HG02571 (cell line): ENCODE data around the gene DHRS7B.
"Not testable (repeated sequence)": the region's sequence is repeated elsewhere in the genome, so short reads cannot be mapped to it uniquely, and the experiment has no call there.

Source experiments
- ATAC-seq: cut with Tn5 transposase; IDR thresholded peaks from one replicate; pipeline ENCODE4 v1.9.1; 2021; ENCODE audit warnings: mild to moderate bottlenecking, moderate library complexity; ENCODE audit not compliant: unreplicated experiment

The DHRS7B gene

DNA sequence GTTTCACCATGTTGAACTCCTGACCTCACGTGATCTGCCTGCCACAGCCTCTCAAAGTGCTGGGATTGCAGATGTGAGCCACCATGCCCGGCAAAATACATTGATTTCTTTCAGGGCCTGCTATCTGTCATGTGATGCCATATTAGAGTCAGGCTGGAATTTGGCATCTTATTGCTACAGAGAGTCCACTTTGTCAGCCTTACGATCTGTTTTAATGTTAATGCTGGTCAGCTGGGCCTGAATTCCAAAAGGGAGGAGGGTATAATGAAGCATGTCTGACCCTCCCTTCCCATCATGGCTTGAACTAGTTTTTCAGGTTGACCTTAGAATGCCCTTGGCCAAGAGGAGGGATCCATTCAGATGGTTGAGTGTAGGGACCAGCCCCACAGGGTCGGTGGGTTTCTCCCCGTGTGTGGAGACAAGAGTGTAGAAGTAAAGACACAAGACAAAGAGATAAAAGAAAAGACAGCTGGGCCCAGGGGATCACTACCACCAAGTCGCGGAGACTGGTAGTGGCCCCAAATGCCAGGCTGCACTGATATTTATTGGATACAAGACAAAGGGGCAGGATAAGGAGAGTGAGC is 19.6 kb upstream of the DHRS7B start:
- ATAC-seq: not testable (repeated sequence)

DNA sequence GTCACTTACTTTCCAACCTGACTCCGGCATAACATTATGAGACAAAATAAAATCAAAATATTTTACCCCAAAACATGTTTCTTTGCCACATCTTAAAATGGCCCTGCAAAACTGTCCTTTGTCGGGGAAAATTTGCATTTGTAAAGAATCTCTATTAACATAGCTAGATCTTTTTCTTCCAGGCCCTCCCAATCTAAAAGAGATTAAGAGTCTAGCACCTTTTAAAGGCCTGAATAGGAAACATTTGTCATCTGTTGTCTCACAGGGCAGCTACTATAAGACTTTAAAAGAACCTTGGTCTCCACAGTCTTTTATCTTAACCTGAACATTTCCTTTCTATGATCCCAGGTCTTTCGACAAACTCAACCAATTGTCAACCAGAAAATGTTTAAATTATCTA is 18.1 kb upstream of the DHRS7B start:
- no peak for ATAC-seq

DNA sequence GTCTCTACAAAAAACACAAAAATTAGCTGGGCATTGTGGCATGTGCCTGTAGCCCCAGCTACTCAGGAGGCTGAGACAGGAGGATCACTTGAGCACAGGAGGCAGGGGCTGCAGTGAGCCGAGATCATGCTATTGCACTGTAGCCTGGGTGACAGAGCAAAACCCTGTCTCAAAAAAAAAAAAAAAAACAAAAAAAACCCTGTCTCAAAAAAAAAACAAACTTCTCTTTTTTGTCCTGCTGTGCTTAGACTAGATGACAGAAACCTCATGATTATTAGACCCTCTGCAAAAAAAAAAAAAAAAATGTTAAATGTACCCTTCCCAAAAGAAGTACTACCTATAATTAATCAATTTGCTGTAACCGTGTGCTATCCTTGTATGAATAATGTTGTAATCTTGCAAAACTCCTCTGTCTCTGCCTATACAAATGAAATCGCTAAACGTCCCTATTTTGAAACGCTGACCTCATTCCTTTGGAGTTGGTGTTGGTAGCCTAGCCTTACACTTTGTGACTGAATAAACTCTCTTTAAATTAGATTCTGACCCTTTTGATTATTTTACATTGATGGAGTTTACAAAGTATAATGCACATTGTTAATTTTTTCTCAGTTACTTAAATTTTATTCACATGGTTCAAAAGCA is 13.6 kb upstream of the DHRS7B start:
- ATAC-seq: no peak

DNA sequence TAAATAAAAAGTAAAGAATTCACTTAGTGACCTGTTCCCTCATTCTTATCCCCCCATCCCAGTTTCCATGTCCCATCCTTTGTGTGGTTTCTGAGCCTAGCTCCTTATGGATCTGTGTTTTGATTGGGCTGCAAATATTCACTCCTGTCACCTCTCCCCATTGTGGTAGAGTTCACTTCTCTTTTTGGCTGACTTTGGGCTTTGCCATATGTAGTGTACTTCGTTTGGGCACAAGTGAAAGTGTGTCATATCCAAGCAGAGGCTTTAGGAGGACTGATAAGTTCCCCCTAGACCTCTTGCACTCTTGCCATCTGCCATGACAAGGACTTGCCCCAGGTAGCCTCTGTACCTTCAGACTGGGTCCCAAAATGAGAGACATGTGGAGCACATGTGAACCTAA is 13.0 kb upstream of the DHRS7B start:
- ATAC-seq: no peak

DNA sequence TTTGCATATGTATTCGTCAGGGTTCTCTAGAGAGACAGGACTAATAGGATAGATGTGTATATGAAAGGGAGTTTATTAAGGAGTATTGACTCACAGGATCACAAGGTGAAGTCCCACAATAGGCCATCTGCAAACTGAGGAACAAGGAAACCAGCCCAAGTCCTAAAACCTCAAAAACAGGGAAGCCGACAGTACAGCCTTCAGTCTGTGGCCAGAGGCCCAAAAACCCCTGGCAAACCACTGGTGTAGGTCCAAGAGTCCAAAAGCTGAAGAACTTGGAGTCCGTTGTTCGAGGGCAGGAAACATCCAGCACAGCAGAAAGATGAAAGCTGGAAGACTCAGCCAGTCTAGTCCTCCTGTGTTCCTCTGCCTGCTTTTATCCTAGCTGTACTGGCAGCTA is 12.0 kb upstream of the DHRS7B start:
- not testable (repeated sequence) for ATAC-seq

DNA sequence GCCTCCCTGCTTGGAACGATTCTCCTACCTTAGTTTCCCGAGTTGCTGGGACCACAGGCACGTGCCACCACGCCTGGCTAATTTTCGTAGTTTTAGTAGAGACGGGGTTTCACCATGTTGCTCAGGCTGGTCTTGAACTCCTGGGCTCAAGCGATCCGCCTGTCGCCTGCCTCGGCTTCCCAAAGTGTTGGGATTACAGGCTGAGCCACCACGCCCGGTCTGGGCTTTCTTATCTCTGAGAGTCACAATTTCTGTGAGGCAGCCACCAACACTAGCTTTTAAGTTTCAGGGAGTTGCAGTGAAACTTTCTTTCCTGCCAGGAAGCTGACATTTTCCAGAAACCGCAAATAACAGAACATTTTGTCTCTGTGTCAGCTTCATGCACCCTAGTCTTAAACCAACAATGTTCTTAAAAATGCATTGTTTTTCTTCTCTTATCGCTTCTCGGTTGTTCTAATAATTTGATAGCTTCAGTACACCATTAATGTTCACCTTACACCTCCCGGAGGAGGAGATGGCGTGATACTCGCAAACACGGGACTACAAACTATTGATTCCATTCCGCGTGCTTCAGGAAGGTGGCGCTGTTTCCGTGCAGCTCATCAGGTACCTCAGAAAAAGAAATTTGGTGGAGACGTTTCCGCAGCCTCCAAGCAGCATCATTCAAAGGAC is 7.4 kb upstream of the DHRS7B start:
- no peak for ATAC-seq

DNA sequence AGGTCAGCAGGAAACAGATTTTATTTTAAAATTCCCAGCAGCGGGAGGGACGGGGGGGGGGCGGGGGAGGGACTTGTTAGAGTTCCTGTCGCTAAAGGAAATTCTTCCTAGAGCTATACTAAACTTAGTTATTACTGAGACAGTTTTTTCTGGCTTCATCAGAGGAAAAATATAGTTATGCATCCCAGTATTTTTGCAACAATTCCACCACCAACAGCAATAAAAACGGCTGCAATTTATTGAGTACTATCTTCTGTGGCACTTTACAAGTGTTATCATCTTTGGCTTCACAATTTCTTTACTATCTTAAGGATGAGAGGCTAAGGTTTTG is 6.9 kb upstream of the DHRS7B start:
- ATAC-seq: no peak

DNA sequence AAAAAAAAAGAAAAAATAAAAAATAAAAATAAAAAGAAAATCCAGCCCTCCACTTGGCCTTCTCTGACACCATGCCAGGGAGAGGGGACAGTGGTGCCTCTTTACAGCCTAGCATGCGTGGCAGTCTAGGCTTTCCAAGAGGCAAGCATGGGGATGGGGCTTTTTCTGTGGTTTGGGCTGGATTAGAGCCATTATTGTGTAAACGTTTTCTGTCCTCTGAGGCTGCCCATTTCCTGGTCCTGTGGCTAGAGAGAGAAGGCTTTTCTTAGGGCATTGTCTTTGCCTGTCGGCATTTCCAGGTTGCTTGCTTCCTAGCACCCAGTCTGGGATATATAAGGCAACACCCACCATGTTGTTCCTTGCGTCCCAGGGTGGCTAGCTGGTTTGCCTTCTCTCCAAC is 2.7 kb upstream of the DHRS7B start:
- ATAC-seq: no peak

DNA sequence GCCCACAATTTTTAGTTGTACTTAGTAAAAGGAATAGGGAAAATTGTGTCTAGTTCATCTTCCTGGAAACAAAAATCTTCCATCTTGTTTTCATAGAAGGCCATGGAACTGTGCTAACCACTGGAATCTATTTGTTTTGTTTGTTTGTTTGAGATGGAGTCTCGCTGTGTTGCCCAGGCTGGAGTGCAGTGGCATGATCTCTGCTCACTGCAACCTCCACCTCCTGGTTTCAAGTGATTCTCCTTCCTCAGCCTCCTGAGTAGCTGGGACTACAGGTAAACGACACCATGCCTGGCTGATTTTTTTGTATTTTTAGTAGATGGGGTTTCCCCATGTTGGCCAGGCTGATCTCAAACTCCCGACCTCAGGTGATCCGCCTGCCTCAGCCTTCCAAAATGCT is 2.2 kb upstream of the DHRS7B start:
- ATAC-seq: not testable (repeated sequence)

DNA sequence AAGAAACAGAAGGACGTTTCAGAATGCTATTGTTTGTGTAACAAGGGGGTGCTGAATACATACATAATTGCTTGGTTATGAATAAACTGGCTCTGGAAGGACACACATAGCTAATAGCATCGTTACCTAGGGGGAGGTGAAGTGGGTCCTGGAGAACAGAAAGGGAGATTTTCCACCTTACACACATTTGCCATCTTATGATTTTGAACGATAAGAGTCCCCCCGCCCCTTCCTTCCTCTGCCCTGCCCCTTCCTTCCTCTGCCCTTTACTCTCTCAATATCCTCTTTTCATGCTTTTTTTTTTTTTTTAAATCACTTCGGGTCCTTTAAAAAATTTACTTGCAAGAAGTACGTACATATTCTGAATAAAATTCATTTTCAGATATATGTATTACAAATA is 902 bp upstream of the DHRS7B start:
- ATAC-seq: no peak

DNA sequence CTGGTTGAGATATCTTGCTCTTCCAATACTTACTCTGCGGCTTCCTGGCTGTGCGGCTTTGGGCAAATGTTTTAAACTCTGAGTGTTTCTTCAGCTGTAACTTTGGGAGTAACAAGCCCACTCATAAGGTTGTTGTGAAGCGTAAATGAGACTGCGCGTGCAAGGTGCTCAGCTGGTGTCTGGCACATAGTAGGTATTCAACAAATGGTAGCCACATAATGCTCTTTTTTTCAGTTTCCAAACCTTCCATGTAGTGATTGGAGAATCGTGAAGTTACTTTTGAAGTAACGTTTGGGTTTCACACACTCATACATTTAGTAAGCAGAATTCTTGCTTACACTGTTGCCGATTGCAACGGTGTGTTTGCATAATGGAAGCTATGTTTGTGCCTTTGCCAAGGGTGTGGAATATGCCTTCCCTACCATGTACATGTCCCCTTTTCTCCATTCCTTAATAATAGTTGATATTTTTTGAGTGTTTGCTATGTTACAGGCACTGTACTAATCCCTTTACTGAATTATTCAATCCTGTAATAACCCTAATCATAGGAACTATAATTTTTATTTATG is 829 bp downstream of the DHRS7B start:
- no peak for ATAC-seq

DNA sequence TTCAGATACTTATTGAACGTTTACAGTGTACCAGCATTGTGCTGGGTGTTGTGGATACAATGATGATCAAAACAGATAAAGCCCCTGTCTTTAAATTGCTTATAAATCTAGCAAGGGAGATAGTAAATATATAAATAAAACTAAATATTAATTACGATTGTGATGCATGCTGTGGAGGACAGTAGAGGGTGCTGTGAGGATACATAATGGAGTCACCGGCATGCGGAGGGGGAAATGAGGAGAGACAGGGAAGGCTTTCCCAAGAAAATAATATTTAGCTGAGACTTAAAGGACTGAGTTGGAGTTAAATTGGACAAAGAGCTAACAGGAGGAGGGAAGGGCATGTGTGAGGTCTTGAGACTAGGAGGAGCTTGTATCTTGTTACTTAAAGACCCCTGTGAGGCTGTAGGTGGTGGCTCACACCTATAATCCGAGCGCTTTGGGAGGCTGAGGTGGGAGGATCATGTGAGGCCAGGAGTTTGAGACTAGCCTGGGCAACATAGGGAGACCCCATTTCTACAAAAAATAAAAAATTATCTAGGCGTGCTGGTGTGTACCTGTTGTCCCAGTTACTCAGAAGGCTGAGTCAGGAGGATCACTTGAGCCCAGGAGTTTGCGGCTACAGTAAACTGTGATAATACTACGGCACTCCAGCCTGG is 2.4 kb downstream of the DHRS7B start:
- no peak for ATAC-seq

DNA sequence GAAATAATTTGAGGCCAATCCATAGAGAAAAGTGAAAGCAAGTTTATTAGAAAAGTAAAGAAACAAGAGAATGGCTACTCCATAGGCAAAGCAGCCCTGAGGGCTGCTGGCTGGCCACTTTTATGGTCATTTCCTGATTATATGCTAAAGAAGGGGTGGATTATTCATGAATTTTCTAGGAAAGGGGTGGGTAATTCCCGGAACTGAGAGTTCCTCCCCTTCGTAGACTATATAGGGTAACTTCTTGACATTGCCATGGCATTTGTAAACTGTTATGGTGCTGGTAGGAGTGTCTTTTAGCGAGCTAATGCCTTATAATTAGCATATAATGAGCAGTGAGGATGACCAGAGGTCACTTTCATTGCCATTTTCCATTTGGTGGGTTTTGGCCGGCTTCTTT is 4.4 kb downstream of the DHRS7B start:
- no peak for ATAC-seq

DNA sequence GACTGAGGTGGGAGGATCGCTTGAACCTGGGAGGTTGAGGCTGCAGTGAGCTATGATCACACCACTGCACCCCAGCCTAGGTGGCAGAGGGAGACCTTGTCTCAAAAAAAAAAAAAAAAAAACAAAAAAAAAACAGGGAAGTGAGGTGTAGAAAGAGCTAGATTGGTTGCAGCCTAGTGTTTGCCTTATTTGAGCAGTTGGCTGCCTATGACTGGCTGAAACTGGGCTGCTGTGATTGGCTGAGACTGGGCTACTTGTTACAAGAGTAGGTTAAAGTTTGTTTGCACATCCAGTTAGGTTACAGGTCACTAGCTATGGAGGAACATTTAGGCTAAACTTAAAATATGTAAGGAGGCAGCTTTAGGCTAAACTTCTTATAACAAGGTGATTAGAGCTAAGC is 5.7 kb downstream of the DHRS7B start:
- no peak for ATAC-seq

DNA sequence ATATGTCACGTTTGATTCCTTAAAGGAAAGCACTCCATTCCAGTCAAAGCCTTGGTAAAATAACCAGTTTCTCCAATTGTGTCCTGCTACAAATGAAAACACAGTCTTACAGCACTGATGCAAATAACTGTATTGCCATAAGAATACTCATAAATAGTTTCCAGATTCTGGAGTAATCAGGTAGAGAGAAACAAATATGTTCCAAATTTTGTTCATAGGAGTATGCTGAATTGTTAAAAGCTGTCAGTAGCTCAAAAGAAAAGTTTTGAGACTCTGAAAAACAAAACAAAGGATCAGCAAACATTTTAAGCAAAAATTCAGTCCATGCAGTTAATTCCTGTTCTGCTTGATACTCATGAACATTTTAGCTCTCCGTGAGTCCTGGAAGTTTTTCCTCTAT is 7.8 kb downstream of the DHRS7B start:
- no peak for ATAC-seq

DNA sequence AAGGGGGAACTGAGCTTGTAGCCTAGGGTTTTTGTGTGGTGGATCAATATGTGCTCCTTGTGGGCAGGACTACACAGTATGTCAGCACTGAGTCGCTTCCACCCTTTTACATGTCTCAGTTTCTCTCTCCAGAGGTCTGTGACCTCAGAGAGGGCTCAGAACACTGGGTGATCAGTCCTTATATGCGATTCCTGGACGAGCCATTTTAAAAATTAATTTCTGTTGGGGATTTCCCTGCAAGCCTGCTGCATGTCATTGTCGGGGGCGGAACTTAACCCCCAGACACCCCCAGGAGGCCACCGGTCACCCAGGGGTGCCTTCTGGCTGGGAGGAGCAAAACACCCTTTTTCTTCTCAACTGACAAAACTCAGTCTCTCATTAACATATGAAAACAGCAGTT is 14.1 kb downstream of the DHRS7B start:
- no peak for ATAC-seq

DNA sequence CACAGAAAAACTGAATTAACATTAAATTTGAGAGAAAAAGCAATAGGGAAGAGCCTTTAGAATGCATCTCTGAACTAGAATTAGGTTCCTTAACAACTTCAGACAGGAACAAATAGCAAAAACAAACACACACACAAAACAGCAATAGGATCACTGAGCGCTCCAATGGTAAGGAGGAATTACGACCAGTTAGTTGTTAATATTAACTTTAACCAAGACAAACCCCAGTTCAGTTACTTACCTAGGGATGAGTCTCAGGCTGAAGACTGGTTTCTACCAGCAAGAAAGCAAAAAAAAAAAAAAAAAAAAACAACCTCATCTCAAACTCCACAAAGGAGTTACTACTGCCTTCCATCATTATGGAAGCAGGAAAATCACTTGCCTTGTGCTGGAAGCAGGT is 14.6 kb downstream of the DHRS7B start:
- ATAC-seq: no peak

DNA sequence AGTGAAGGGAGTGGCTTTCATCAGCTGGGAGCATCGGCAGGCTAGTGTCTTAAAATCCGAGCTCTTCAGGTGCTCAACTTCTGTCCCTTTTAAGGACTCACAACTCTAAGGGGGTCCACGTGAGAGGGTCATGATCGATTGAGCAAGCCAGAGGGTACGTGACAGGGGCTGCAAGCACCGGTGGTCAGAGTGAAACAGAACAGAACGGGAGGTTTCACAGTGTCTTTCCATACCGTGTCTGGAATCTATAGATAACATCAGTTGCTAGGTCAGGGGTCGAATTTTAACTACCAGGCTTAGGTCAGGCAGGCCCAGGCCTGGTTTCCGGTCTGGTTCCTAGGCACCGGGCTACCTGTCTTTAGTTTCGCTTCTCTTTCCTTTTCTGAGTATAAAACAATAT is 15.3 kb downstream of the DHRS7B start:
- not testable (repeated sequence) for ATAC-seq

DNA sequence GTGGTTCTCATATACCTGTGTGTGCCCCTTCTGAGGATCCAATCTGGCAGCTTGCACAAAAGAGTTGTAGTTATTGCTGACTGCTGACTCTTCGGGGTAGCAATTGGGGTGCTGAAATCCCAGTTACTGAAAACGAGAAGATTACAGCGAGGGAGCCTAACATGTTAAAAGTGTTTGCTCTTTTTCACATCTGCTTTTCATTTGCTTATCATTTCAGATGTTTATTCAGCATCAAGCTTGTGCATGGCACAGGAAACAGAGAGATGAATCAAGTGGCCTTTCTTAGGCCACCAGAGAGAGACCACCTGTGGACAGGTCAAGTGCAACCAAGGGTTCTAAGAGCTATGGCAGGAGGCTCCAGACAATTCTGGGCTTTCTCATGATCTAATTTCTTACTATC is 16.9 kb downstream of the DHRS7B start:
- ATAC-seq: no peak

DNA sequence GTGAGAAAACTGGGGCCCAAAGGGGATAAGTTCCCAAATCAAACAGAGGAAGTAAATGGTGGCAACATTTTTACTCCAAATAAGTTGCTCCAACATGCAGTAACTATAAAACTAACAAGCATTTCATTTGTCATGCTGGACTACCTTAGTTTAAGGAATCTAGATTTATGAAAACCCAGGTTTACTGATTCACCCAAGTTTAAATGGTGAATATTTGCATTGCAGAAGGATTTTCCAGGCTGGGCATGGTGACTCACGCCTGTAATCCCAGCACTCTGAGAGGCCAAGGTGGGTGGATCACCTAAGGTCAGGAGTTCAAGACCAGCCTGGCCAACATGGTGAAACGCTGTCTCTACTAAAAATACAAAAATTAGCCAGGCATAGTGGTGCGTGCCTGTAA is 17.5 kb downstream of the DHRS7B start:
- not testable (repeated sequence) for ATAC-seq

DNA sequence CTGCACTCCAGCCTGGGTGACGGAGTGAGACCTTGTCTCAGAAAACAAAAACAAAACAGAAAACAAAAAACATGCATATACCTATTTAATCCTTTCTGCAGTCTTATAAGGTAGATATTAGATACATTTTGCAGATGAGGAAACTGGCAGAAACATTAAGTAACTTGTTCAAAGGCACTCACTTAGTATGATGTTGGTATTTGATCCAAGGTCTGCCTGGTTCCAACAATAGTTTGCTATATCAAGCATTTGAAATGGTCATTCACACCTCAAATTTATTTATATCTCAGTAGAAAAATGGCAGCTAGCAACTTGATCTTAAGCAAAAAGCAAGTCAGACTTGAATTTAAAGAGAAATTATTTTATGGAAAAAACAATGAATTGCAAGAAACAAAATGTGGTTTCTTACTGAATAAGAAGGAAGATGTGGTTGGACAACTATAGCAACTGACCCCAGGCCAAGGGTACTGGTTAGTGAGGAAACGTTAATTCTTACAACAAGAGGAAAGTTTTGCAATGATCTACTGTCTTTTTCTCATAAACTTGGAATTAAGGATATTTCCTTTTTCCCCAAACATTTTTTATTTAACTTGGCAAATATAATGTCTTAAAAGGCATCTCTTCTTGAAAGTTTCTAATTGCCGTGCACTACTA is 19.7 kb downstream of the DHRS7B start:
- ATAC-seq: no peak
